Measurements from ENCODE around the gene NUP58. TPM values are rescaled to one million over a fixed set of nuclear protein-coding genes. Genes with fewer than 3 reads are reported as not detected.

NUP58 gene, protein sequence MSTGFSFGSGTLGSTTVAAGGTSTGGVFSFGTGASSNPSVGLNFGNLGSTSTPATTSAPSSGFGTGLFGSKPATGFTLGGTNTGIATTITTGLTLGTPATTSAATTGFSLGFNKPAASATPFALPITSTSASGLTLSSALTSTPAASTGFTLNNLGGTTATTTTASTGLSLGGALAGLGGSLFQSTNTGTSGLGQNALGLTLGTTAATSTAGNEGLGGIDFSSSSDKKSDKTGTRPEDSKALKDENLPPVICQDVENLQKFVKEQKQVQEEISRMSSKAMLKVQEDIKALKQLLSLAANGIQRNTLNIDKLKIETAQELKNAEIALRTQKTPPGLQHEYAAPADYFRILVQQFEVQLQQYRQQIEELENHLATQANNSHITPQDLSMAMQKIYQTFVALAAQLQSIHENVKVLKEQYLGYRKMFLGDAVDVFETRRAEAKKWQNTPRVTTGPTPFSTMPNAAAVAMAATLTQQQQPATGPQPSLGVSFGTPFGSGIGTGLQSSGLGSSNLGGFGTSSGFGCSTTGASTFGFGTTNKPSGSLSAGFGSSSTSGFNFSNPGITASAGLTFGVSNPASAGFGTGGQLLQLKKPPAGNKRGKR
- total RNA-seq, result 45.1 TPM
- long read RNA-seq, full-length matches to known transcripts, result 15 of 32 reads
- long read RNA-seq, partial matches to known transcripts, result 1 of 32 reads
- long read RNA-seq, other reads (novel, unspliced or antisense), result 16 of 32 reads

DNA sequence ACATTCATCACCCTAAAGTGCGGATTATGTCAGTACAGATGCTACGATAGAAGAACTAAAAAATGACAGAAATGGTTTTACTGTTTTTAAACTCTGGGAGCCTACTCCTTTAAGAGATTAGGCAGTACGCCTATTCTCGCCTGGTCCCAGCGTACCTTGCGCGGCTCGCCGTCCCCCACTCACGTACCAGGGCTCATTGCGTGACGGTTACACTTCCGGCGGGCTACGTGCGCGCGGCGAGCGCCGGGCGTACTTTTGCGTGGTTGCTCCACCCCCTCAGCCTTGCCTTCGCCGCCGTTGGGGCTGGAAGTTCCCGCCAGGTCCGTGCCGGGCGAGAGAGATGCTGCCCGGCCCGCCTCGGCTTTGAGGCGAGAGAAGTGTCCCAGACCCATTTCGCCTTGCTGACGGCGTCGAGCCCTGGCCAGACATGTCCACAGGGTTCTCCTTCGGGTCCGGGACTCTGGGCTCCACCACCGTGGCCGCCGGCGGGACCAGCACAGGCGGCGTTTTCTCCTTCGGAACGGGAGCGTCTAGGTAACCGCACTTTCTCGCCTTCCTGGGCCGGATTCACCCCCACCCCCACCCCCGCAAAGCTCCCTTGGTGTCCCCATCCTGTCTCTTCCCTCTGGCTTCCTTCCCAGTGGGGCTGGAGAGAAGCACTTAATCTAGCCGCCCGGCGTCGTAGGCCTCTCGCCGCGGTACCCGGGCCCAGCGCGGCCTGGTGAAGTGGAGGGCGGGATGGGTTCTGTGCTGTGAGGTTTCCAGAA is at the start of gene NUP58:
TSS of gene NUP58 (plus strand) at position 279 of the 767 bp plus-strand sequence. CDS start at position 428, 149 bp downstream.
- DNase-seq (ENCODE audit: low spot score), result peak; percentile 98

DNA sequence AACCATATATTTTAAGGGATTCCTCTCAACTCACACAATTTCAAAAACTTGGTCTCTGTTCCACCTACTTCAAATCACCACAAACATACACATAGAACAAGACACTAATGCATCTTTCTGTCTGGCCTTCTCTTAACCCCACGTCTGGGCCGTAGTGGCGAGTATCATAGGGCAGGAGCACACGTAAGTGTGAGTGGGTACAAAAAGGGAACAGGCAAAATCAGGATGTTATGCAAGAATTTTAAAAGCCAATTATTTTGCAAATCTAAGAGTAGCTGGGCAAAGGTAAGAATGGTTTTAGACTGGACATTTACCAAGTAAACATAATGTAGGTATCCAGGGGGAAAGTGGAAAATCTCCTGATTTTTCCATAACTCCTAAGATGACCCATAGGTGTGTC is 49.2 kb upstream of the NUP58 start:
- DNase-seq (ENCODE audit: low spot score), result no peak

DNA sequence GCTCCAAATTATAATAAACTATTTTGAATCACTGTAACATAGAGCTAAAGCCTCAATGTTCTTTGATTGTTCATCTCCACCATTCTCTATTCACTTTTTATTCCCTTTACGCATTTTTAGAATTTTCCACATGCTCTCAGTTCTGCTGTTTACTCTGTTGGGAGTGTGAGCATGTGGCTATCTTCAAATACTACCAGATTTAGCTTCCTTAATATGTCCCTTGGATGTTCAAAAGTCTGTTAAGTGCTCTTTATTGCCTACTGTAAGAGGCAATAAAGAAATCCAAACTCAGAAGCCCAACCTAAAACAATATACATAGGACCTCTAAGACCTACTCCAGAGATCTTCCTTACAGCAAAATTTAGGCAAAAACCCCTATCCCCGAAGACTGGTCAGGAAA is 48.7 kb upstream of the NUP58 start:
- no peak for DNase-seq (ENCODE audit: low spot score)

DNA sequence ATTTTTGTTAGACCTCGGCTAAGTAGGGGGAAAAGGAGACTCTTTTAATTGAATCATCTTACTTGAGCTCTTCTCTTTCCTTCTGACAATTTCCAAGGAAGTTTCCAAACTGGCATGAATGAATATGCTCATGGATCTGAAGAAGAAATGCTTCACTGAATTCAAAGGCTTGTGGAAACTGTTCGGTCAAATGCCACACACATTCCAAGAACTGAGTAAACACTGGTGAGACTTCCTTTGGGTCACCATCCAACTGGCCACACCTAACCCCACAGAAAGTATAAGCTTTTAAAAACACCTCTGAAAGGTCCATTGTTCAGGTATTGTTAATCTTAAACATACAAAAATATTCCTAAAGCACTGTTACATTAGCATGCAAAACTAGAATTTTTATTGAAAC is 47.7 kb upstream of the NUP58 start:
- no peak for DNase-seq (ENCODE audit: low spot score)

DNA sequence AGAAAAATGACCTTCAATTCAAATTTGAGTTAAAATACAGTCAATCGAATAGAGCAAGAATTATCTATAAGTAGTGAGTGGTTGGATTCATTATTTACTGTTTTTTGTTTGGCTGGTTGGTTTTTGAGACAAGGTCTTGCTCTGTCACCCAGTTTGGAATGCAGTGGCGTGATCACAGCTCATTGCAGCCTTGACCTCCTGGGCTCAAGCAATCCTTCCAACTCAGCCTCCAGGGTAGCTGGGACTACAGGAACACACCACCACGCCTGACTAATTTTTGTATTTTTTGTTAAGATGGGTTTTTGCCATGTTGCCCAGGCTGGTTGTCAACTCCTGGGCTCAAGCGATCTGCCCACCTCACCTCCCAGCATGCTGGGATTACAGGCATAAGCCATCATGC is 39.2 kb upstream of the NUP58 start:
- no peak for DNase-seq (ENCODE audit: low spot score)

DNA sequence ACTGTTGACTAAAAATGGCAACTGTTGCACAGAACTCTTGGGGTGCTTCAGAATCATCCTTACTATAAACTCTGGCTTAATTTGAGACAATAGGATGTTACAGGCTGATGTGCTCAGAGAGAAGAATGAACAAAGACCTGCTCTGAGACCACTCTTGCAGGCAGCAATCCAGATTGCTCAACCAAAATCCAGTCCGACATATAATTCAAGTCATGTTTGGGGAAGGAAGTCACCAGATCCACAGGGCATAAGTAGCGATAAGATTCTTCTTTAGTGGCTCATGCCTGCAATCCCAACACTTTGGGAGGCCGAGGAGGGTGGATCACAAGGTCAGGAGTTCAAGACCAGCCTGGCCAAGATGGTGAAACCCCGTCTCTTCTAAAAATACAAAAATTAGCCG is 34.7 kb upstream of the NUP58 start:
- DNase-seq (ENCODE audit: low spot score), result no peak

DNA sequence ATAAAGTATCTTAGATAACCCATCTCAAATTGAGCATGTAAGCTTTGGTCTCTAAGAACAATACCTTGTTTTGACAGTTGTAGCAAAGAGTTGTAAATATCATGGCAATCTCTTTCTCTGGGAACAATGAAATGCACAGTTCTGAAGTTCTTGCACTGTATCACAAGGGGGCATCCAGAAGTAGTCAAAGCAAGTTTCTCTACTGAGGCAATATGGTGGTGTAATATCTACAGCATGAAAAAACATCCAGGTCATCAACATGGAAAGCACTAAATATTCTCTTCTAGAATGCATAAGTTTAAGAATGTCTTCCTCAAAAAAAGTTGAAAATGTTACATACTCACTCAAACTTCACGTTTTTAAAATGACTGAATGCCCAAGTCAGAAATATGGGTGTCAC is 33.7 kb upstream of the NUP58 start:
- DNase-seq (ENCODE audit: low spot score), result no peak

DNA sequence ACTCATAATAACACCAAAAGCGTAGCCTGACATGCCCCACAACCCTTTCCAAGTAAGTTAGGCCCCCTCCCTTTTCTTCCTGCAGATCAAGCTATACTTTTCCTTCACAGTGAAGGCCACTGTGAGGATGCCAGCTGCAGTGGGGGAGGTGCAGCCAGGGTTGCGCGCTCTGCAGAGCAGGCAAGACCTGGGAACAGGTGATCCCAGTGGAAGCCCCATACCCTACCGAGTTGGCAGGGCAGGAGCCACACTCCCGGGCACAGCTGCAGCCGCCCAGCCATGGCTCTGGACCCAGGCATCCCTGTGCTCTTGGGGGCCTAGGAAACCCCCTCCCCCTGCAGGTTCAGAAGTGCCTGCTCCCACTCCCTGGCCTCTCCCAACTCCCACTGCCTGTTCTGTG is 32.9 kb upstream of the NUP58 start:
- DNase-seq (ENCODE audit: low spot score), result no peak

DNA sequence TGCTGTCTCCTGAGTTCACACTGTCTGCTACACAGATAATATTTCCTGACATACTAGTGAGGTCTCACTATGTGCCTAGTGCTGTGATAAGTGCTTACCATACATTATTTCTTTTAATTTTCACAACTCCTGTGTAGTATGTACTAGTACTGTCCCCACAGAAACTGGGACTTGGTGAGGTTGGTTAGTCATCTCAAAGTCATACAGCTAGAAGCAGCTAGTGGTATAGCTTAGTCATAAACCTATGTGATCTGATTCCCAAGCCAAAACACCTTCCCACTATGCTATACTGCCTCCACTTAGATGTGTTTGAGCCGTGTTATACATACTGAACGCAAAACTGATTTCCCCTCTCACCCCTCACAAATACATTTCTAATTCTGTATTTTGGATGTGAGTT is 24.7 kb upstream of the NUP58 start:
- DNase-seq (ENCODE audit: low spot score), result no peak

DNA sequence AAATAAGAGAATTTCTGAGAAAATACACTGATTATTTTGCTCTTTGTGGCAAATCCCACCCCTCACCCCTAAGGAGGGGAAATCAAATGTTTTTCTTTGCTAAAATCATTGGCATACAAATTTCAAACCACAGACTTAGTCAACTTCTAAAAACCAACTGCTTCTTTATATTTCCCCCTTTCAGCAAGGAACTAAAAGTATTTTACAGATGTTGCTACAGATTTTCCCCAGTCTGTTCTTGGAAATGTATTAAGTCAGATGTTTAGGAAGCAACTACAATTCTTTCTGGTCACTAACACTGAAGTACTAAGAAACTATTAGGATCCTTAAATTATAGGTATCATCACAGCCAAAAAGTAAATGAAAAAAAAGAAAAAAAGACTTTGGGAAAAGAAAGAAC is 21.0 kb upstream of the NUP58 start:
- no peak for DNase-seq (ENCODE audit: low spot score)

DNA sequence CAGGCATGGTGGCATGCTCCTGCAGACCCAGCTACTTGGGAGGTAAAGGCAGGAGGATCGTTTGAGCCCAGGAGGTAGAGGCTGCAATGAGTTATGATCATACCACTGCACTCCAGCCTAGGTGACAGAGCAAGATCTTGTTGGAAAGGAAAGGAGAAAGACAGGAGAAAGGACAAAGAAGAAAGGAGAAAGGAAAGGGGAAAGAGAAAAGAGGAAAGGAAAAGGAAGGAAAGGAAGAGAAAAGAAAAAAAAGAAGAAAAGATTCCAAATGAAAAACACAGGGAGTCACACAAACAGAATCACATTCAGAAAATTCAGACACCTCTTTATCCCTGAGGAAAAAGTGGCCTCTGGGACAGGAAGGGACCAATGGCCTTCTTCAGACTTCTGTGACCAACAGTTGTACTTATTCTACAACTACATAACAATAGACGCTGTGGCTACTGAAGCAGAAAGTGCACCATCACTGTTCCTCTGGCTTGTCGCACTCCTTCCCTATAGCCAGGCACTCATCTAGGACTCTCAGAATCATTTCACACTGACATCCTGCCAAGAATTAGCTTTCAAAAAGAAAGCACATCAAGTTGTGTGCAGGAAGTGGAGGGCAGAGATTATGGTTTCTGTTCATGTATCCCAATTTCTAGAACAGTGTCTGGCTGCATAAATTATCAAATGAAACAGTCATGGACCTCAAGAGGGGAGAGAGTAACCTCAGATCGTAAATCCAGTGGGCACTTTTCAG is 20.1 kb upstream of the NUP58 start:
- DNase-seq (ENCODE audit: low spot score), result no peak

DNA sequence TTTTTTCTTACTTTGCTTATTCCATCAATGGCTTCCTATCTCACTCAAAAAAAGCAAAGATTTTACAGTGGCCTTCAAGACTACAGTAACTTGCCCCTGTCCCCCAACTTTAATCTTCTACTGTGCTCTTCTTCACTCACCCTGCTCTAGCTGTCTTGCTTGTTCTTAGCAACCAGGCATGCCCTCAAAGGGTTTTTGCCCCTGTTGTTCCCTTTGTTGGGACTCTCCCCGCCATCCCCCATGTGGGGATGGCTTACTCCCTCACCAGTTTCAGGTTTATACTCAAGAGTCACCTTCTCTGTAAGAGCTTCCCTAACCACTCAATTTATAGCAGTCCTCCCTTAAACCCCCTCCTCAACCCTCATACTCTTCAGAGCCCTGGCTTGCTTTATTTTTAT is 19.5 kb upstream of the NUP58 start:
- no peak for DNase-seq (ENCODE audit: low spot score)

DNA sequence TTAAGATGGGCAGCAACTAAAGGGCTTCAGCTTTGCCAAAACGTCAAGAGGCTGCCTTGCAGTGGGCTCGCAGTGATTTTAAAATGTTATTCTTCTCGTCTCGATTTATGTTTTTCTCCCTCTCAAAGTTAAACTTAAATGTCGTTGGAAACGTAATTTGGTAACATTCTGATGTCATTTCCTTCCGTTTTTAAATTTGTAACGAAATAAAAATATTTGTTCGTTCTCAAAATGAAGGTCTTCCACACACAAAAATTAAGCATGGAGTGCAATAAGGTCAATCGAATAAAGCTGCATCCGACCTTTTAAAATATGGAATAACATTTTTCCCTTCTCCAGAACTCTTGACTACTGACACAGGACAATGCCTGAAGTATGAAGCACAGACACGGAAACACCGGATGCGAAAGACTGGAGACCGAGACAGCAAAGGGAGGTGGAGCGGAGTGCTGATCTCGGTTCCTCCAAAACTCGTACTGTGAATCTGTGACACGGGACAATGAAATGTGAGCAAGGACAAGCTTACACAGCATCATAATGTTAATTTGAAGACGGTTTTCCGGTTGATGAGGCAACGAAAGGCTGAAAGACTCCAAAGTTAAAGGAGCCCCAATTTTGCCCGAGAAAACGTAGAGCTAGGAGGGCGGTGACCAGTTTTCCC is 15.0 kb upstream of the NUP58 start:
- no peak for DNase-seq (ENCODE audit: low spot score)

DNA sequence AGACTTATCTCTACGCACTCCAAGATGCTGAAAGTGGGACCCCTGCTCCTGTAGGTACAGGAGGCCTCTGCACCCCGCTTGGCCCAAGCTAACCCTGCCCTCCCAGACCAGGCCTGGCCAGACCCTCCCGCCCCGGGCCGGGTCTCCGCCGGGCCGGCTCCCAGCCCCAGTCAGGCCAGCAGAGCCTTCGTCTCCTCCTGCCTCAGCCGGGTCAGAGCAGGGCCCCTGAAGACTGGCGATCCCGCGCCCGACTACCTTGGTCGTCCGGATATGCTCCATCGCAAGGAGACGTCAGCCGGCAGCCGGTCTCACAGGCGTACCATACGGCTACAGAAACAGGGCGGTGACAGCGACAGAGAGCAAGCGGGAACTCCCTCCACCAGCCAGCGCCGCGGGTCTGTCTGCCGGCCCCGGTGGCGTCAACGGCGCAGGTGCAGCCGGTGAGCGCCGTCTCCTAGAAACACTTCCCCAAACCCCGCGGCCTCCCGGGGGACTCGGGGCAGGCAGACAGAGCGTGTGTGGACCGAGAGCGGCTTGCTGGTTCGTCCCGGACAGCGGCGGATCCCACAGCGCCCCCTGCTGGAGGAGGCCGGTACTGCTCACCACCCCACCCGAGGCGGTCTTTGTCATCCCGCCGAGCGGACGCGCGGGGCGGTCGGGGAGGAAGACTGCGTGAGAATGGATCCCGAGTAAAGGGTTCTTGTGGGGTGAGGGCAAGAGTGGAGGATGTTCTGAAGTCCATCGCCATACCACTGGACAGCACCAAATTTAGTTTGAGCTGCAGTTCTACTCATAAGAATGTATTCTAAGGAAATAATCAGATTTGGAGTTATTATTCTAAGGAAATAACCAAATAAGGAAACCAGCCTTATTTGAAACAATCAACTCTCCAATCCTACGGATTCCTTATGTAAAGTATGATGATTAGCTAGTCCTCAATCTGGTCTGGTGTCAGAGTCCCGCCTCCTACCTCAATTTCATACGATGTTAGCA is 14.2 kb upstream of the NUP58 start, which contains the start of gene MTMR6:
TSS of gene MTMR6 (minus strand) at position 520 of the 993 bp plus-strand sequence. CDS start at position 279, 241 bp downstream.
- DNase-seq (ENCODE audit: low spot score), result peak; percentile 97

DNA sequence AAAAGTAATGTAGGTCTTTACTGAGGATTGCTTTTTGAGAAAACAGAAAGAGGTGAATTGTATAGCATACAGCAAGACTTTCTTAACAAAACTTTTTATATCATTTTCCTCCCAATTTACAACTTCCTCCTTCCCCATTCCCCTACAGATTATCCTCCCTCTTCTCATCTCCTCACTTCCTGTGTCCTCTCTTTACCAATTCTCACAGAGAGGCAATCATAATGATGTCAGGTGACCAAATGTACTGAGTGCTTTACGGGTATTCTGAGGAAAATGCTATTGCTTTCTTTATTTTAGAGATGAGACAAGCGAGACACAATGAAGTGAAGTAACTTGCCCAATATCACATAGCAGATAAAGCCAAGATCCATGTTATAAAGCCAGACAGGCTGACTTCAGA is 12.5 kb upstream of the NUP58 start:
- no peak for DNase-seq (ENCODE audit: low spot score)

DNA sequence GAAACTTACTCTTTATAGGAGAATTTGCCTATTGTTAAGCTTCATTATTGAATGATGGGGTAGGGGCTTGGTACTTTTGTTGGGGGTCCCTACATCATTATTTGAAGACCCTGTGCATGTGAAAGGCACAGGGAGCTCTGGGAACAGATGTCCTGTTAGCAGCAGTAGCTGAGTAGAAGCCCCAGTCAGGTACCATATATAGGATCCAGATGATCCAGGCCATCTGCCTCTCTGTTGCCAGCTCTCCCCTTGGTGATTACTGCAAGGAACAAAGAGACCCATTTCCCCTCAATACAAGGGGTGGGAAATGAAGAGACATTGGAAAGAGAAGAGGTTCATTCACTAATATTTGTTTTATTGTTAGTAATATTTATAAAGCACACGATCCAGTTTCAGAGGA is 9.7 kb upstream of the NUP58 start:
- DNase-seq (ENCODE audit: low spot score), result no peak

DNA sequence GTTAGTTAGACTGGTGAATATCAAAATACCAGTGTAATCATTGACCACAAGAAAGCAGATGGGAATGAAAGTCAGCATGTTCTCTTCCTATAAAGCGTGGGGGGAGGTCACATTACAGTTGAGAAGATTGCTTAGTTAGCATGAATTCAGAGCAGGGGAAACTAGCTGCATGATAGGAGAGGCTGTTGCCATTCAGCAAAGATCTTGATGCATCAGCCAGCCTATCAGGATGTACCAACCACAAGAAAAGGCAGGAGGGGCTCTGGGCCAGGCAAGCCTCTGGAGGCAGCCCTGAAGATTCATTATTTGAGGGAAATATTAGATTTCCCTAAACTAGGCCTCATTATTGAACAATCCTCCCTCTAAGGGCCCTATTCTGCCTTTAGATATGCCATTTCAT is 9.1 kb upstream of the NUP58 start:
- DNase-seq (ENCODE audit: low spot score), result no peak

DNA sequence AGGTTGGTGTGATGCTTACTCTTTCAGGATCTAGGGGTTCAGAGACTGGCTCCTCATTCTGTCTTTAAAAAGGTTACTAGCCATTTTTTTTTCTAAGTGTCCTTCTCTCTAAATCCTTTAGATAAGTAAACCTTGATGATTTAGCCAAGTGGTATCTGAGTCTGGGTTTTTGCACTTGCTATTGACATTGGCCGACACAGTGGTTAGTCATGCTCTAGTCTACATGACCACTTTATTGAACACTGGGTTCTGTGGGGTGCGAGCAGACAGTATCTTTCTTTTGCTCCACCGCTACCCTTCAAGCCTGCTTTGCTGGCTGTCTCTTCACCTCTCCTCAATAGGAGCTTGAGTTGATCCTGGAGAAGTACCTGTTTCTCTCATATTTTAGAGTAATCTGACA is 6.2 kb upstream of the NUP58 start:
- no peak for DNase-seq (ENCODE audit: low spot score)

DNA sequence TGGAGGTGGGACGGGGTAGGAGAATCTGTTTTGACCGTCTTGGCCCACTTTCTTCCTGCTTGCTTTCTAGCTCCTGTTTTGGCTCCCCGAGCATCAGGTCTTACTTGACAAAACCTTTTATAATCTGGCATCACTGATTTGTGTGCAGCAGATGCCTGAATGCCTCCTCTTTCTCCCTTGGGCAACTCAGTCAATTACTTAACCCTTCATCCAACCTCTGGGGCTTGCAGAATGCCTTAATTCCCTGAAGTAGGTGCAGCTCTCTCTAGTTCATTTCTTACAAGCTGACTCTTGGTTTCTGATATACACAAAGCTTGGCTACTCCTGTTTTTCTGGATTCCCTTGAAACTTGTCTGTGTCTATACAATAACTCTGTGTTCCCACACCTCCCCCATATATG is 5.7 kb upstream of the NUP58 start:
- no peak for DNase-seq (ENCODE audit: low spot score)

Measured in mesenteric fat pad (tissue), 1 donor.